Smooth muscle cell (in vitro differentiated cells): ENCODE results near the gene FNDC3B. TPM values are rescaled to one million over a fixed set of nuclear protein-coding genes. Genes with fewer than 3 reads are reported as not detected.

Experiments
- DNase-seq: peaks from one replicate; lab custom pipeline; 2025; ENCODE audit not compliant: unreplicated experiment; lab: John Stamatoyannopoulos, UW
- H2AFZ ChIP-seq: fragments of 200-600 bp; sonication (generic); 2 replicates; pipeline ENCODE4 v1.6.0; 2016; ENCODE audit warnings: antibody characterized with exemption, low read depth, mild to moderate bottlenecking
- H3F3A ChIP-seq: fragments of 200-600 bp; sonication (generic); 2 replicates; pipeline ENCODE4 v1.6.0; 2017; ENCODE audit warnings: antibody characterized with exemption, low read depth
- H3K27ac ChIP-seq: fragments of 200-600 bp; sonication (generic); 2 replicates; pipeline ENCODE4 v1.5.1; 2016; ENCODE audit warnings: low read depth, mild to moderate bottlenecking
- H3K27me3 ChIP-seq: fragments of 200-600 bp; sonication (generic); 2 replicates; pipeline ENCODE4 v1.6.1; 2016; ENCODE audit warnings: low read depth, mild to moderate bottlenecking
- H3K36me3 ChIP-seq: fragments of 200-600 bp; sonication (generic); 2 replicates; pipeline ENCODE4 v1.5.1; 2016; ENCODE audit warnings: low read depth
- H3K4me1 ChIP-seq: fragments of 200-600 bp; sonication (generic); 2 replicates; pipeline ENCODE4 v1.5.1; 2016; ENCODE audit warnings: low read depth
- H3K4me2 ChIP-seq: fragments of 200-600 bp; sonication (generic); 2 replicates; pipeline ENCODE4 v1.6.0; 2016; ENCODE audit warnings: mild to moderate bottlenecking
- H3K4me3 ChIP-seq: fragments of 200-600 bp; sonication (generic); 2 replicates; pipeline ENCODE4 v1.5.1; 2016; ENCODE audit warnings: mild to moderate bottlenecking
- H3K79me2 ChIP-seq: fragments of 200-600 bp; sonication (generic); 2 replicates; pipeline ENCODE4 v1.6.0; 2016; ENCODE audit warnings: low read depth, mild to moderate bottlenecking
- H3K9ac ChIP-seq: fragments of 200-600 bp; sonication (generic); 2 replicates; pipeline ENCODE4 v1.6.0; 2016; ENCODE audit warnings: low read depth
- H3K9me3 ChIP-seq: fragments of 200-600 bp; sonication (generic); replicated peaks from 2 replicates; pipeline ENCODE4 v1.5.1; 2016; ENCODE audit warnings: low read depth
- H4K20me1 ChIP-seq: fragments of 200-600 bp; sonication (generic); 2 replicates; pipeline ENCODE4 v1.6.0; 2016; ENCODE audit warnings: low read depth
- WGBS: methylation state at CpG from one replicate; pipeline ENCODE4 v1.1.7; 2016; ENCODE audit warnings: low lambda C conversion rate; 5-methylcytosine and 5-hydroxymethylcytosine counted together
- polyA plus RNA-seq: library from polyadenylated mRNA; unstranded; fragments of >200 nt; fragmentation: Nextera tagmentation; extraction: Ambion mirVana; gene quantifications from 2 replicates; pipeline ENCODE4 v1.2.1, GENCODE V29; 2016
- total RNA-seq: library from RNA; depleted of rRNA; stranded (reverse); fragments of >200 nt; gene quantifications from 2 replicates; pipeline ENCODE4 v1.2.3, GENCODE V29; 2014
- TF ChIP-seq, protein P1 (sequence below): fragments of 200-600 bp; sonication (generic); IDR thresholded peaks from 2 replicates; pipeline ENCODE4 v1.5.1; 2017; ENCODE audit warnings: borderline replicate concordance, mild to moderate bottlenecking, antibody characterized with exemption; ENCODE audit not compliant: insufficient read depth, poor library complexity, severe bottlenecking

FNDC3B gene
- total and polyA plus RNA-seq, 2 experiments from 2014 or later, result 149 to 294 TPM

DNA sequence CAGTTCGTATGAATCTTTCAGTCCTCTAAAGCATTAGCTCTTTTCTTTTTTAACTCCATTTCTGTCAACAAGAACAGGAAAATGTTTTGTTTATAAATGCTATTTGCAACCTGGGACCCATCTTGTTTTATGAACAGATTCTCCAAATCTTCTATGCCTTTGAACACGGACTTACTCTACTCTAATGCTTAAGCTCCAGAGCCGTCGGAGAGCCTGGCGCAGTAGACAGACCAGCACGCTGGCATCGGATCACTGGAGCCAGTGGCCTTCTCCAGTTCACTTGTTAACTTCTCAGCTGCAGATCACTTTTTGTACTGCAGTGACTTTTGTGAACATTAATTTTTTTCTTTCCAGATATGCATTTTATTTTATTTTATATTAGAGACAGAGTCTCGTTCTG is 286.1 kb downstream of the FNDC3B start:
- Histone ChIP-seq H3F3A (peaks cover 69% of the 10 kb centered on the region), H3K27me3 (no peaks in the 10 kb centered on the region), H3K9ac (no peak overlapping the region), H3K4me1 (no peaks in the 10 kb centered on the region), H3K79me2 (peaks cover 64% of the 10 kb centered on the region), H3K9me3 (no peaks in the 10 kb centered on the region), H2AFZ (no peak overlapping the region), H4K20me1 (peaks cover 93% of the 10 kb centered on the region), H3K4me2 (no peak overlapping the region), H3K4me3 (no peak overlapping the region), H3K27ac (peak overlapping the region; percentile 71), H3K36me3 (peaks cover 18% of the 10 kb centered on the region)
- TF ChIP-seq, protein P1, sequence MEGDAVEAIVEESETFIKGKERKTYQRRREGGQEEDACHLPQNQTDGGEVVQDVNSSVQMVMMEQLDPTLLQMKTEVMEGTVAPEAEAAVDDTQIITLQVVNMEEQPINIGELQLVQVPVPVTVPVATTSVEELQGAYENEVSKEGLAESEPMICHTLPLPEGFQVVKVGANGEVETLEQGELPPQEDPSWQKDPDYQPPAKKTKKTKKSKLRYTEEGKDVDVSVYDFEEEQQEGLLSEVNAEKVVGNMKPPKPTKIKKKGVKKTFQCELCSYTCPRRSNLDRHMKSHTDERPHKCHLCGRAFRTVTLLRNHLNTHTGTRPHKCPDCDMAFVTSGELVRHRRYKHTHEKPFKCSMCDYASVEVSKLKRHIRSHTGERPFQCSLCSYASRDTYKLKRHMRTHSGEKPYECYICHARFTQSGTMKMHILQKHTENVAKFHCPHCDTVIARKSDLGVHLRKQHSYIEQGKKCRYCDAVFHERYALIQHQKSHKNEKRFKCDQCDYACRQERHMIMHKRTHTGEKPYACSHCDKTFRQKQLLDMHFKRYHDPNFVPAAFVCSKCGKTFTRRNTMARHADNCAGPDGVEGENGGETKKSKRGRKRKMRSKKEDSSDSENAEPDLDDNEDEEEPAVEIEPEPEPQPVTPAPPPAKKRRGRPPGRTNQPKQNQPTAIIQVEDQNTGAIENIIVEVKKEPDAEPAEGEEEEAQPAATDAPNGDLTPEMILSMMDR, result no peak
- DNase-seq, result no peak
- 92% methylated on average over 8 of the region's 8 CpGs for WGBS

DNA sequence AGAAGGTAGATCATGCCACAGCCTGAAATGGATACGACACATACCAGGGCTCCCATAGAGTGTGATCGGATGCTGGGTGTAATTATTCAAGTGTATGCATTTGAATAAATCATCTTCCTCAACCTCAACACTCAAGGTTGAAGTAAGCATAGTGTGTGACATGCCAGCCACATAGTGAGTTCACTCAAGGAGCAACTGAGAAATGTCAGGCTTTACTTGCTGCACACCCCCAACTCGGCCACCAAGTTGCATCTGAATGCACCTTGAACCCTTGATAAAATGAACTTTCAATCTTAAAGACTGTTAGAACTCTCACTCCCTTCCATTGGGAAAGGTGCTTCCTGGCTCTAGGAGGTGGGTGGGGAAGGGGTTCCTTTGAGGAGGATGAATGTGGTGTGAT is 287.6 kb downstream of the FNDC3B start:
- Histone ChIP-seq H3K27me3 (no peaks in the 10 kb centered on the region), H3K4me1 (no peaks in the 10 kb centered on the region), H3K9me3 (no peaks in the 10 kb centered on the region), H3K4me2 (no peak overlapping the region), H3F3A (peaks cover 74% of the 10 kb centered on the region), H4K20me1 (peaks cover 96% of the 10 kb centered on the region), H3K4me3 (no peak overlapping the region), H3K79me2 (peaks cover 49% of the 10 kb centered on the region), H3K9ac (no peak overlapping the region), H3K36me3 (peaks cover 17% of the 10 kb centered on the region), H3K27ac (peak overlapping the region; percentile 66), H2AFZ (no peak overlapping the region)
- TF ChIP-seq, protein P1, result no peak
- 94% methylated on average over 3 of the region's 3 CpGs for WGBS
- no peak for DNase-seq

GRCh38 chr3:172328282-172328681 is 288.9 kb downstream of the FNDC3B start:
- Histone ChIP-seq H3K4me2 (no peak overlapping the region), H4K20me1 (peaks cover 96% of the 10 kb centered on the region), H3K4me3 (no peak overlapping the region), H3K79me2 (peaks cover 45% of the 10 kb centered on the region), H3K4me1 (no peaks in the 10 kb centered on the region), H3K9me3 (no peaks in the 10 kb centered on the region), H3K36me3 (peaks cover 17% of the 10 kb centered on the region), H3F3A (peaks cover 66% of the 10 kb centered on the region), H2AFZ (no peak overlapping the region), H3K27ac (peak overlapping the region; percentile 66), H3K9ac (no peak overlapping the region), H3K27me3 (no peaks in the 10 kb centered on the region)
- WGBS, result 96% methylated on average over 4 of the region's 4 CpGs
- TF ChIP-seq, protein P1, result no peak
- no peak for DNase-seq

DNA sequence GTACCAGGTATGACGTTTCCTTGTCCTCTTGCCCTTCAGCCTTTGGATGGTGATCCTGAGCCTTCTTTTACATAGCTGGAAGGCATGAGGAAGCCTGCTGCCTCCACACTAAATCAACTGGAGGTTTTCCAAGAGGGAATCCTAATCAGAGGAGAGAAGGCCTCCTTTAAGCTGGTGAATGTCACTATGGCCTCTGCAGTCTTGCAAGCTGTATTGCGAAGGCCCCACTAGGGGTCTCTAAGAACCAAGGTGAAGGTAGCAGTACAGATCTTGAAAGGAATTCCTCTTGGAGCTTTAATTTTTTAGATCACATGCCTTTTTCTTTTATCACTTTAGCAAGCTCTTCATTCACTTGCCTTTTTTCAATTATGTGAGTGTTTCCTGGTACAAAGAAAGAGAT is 289.7 kb downstream of the FNDC3B start:
- 93% methylated on average over 2 of the region's 2 CpGs for WGBS
- Histone ChIP-seq H3K9ac (no peak overlapping the region), H3K9me3 (no peaks in the 10 kb centered on the region), H3K27me3 (no peaks in the 10 kb centered on the region), H4K20me1 (peaks cover 96% of the 10 kb centered on the region), H3K4me3 (no peak overlapping the region), H3K4me2 (no peak overlapping the region), H2AFZ (no peak overlapping the region), H3K4me1 (no peaks in the 10 kb centered on the region), H3F3A (peaks cover 65% of the 10 kb centered on the region), H3K27ac (peak overlapping the region; percentile 66), H3K36me3 (peaks cover 17% of the 10 kb centered on the region), H3K79me2 (peaks cover 45% of the 10 kb centered on the region)
- TF ChIP-seq, protein P1, result no peak
- no peak for DNase-seq
